GM18511 (cell line): Measurements from ENCODE around the gene DPP6.
A peak's percentile ranks its signal among the peaks of the same experiment; 100 is the strongest.

Experiments
- ATAC-seq: cut with Tn5 transposase; IDR thresholded peaks from one replicate; pipeline ENCODE4 v1.9.1; 2021; ENCODE audit warnings: mild to moderate bottlenecking, moderate library complexity; ENCODE audit not compliant: unreplicated experiment

The DPP6 gene

GRCh38 chr7:154867068-154867467, 814.9 kb downstream of the DPP6 start:
- peak; percentile 71 for ATAC-seq

GRCh38 chr7:154868921-154869320, 816.7 kb downstream of the DPP6 start:
- no peak for ATAC-seq

- no peak for ATAC-seq
Measured at GRCh38 chr7:154869436-154869835, 817.2 kb downstream of the DPP6 start.

GRCh38 chr7:154871507-154871906, 819.3 kb downstream of the DPP6 start:
- no peak for ATAC-seq

- ATAC-seq: no peak
Measured at GRCh38 chr7:154871928-154872750, 819.9 kb downstream of the DPP6 start.

GRCh38 chr7:154872811-154873499, 820.8 kb downstream of the DPP6 start:
- no peak for ATAC-seq

- ATAC-seq: no peak
Measured at GRCh38 chr7:154873500-154874121, 821.4 kb downstream of the DPP6 start.

GRCh38 chr7:154874409-154875113, 822.4 kb downstream of the DPP6 start:
- no peak for ATAC-seq

GRCh38 chr7:154875297-154875696, 823.1 kb downstream of the DPP6 start:
- ATAC-seq: no peak

- no peak for ATAC-seq
Measured at GRCh38 chr7:154876516-154876915, 824.3 kb downstream of the DPP6 start.

- no peak for ATAC-seq
Measured at GRCh38 chr7:154877031-154877430, 824.8 kb downstream of the DPP6 start.

GRCh38 chr7:154879629-154880028, 827.4 kb downstream of the DPP6 start:
- no peak for ATAC-seq

- no peak for ATAC-seq
Measured at GRCh38 chr7:154880513-154880912, 828.3 kb downstream of the DPP6 start.

- ATAC-seq: no peak
Measured at GRCh38 chr7:154881026-154881425, 828.8 kb downstream of the DPP6 start.

GRCh38 chr7:154881526-154881925, 829.3 kb downstream of the DPP6 start:
- no peak for ATAC-seq

GRCh38 chr7:154882931-154883474, 830.8 kb downstream of the DPP6 start:
- ATAC-seq: no peak

- no peak for ATAC-seq
Measured at GRCh38 chr7:154884348-154884920, 832.2 kb downstream of the DPP6 start.

GRCh38 chr7:154886591-154886990, 834.4 kb downstream of the DPP6 start:
- ATAC-seq: no peak

- no peak for ATAC-seq
Measured at GRCh38 chr7:154888690-154889089, 836.5 kb downstream of the DPP6 start.

- ATAC-seq: no peak
Measured at GRCh38 chr7:154892459-154892858, 840.3 kb downstream of the DPP6 start.

GRCh38 chr7:154896076-154896475, 843.9 kb downstream of the DPP6 start:
- ATAC-seq: no peak
